GM12874 (cell line): ENCODE measurements around the gene AGBL5.

ENCODE experiments used
- CTCF ChIP-seq: IDR thresholded peaks from 2 replicates; pipeline ENCODE4 v1.5.1; 2011; ENCODE audit warnings: low read depth, mild to moderate bottlenecking, control low read depth, low read length, moderate library complexity; ENCODE audit not compliant: insufficient read depth

AGBL5 gene

DNA sequence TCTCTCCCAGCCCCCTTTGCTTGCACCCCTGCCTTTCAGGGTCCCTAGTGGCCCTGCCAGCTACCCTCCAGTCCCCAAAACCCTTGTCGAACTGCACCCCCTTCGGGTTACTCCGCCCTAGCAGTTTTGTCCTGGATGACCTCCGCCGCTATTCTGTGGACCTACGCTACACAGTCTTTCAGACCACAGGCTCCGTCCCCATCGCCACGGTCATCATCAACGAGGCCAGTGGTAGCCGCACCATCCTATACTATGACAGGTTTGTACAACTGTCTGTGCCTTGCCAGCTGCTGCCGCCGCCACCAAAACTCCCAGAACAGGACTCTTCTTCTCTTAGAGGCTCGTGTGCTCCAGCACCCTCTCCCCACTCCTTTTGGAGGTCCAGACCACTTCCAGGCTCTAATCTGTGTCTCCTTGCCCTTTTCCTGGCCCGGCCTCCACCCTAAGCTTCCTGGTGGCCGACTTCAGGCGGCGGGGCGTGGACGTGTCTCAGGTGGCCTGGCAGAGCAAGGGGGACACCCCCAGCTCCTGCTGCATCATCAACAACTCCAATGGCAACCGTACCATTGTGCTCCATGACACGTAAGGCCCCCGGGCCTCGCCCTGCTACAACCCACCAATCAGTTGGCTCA lies 43.0 kb downstream of the AGBL5 start:
- no peak for TF ChIP-seq CTCF

DNA sequence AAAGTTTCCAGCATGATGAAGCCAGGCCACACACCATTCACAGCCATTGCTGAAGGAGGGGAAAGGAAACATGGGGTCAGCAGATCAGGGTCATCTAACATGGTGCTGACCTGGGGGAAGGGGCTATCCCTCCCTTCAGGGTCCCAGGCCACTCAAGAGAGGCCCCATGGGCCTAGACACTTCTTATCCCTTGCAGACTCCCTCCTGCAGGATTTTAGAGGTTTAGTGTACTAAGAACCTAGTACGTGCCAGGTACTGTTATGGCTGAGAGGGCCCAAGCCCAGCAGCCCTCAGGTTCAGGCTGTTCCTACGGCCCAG lies 43.9 kb downstream of the AGBL5 start:
- TF ChIP-seq CTCF = no peak

- TF ChIP-seq CTCF = no peak
Measured at GRCh38 chr2:27095745-27096651, 44.5 kb downstream of the AGBL5 start.

GRCh38 chr2:27096748-27097297 lies 45.4 kb downstream of the AGBL5 start:
- no peak for TF ChIP-seq CTCF

GRCh38 chr2:27097341-27097740 lies 45.9 kb downstream of the AGBL5 start:
- TF ChIP-seq CTCF = no peak

- no peak for TF ChIP-seq CTCF
Measured at GRCh38 chr2:27099334-27099955, 48.0 kb downstream of the AGBL5 start.

DNA sequence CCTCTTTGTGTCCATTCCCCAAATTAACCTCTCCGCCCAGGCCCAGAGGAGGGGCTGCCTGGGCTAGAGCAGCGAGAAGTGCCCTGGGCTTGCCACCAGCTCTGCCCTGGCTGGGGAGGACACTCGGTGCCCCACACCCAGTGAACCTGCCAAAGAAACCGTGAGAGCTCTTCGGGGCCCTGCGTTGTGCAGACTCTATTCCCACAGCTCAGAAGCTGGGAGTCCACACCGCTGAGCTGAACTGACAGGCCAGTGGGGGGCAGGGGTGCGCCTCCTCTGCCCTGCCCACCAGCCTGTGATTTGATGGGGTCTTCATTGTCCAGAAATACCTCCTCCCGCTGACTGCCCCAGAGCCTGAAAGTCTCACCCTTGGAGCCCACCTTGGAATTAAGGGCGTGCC lies 48.6 kb downstream of the AGBL5 start:
- TF ChIP-seq CTCF = no peak
